ENCODE results near the gene IMPG2. TPM values are rescaled to one million over a fixed set of nuclear protein-coding genes. Genes with fewer than 3 reads are reported as not detected.

IMPG2 gene
- total RNA-seq, 1 donor: 0.36 TPM

DNA sequence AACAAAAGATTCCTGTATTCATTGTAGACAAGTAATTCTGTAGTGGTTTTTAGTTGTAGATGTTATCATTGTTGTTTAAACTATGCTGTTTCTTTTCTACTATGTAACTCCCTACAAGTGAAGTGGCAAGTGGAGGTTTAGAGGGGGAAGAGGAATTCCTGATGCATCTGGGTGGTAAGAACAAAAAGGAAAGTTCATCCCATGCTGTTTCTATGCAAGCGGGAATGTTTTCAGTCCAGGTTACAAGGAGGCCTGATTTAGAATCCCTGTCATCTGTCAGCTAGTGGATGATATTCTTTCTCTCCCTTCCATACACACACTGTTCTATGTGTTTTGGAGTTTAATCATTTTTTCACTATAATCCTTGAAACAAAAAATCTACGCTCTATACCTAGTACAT lies 67.4 kb downstream of the IMPG2 start:
- TF ChIP-seq, protein P1, sequence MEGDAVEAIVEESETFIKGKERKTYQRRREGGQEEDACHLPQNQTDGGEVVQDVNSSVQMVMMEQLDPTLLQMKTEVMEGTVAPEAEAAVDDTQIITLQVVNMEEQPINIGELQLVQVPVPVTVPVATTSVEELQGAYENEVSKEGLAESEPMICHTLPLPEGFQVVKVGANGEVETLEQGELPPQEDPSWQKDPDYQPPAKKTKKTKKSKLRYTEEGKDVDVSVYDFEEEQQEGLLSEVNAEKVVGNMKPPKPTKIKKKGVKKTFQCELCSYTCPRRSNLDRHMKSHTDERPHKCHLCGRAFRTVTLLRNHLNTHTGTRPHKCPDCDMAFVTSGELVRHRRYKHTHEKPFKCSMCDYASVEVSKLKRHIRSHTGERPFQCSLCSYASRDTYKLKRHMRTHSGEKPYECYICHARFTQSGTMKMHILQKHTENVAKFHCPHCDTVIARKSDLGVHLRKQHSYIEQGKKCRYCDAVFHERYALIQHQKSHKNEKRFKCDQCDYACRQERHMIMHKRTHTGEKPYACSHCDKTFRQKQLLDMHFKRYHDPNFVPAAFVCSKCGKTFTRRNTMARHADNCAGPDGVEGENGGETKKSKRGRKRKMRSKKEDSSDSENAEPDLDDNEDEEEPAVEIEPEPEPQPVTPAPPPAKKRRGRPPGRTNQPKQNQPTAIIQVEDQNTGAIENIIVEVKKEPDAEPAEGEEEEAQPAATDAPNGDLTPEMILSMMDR (IDR thresholded peaks at IDR 0.05; ENCODE audit: extremely low read depth, low read depth, low read length): no peak
- Histone ChIP-seq H3K27me3 (ENCODE audit: insufficient read depth, low read length) (no peaks in the 10 kb centered on the region), H4K20me1 (ENCODE audit: insufficient read depth, low read length) (no peaks in the 10 kb centered on the region), H3K4me3 (ENCODE audit: insufficient read depth, low read length) (no peak overlapping the region), H3K36me3 (ENCODE audit: insufficient read depth, low read length) (no peaks in the 10 kb centered on the region), H3K9me3 (ENCODE audit: low read depth, low read length) (no peaks in the 10 kb centered on the region), H3K27ac (ENCODE audit: low read depth, low read length) (no peak overlapping the region), H2AFZ (ENCODE audit: low read length) (no peak overlapping the region), H3K79me2 (ENCODE audit: insufficient read depth, low read length) (no peaks in the 10 kb centered on the region), H3K4me2 (ENCODE audit: insufficient read depth, low read length) (no peak overlapping the region), H3K4me1 (ENCODE audit: insufficient read depth, low read length) (no peaks in the 10 kb centered on the region)
- DNase-seq (ENCODE audit: insufficient read length, low spot score, missing footprints): no peak

DNA sequence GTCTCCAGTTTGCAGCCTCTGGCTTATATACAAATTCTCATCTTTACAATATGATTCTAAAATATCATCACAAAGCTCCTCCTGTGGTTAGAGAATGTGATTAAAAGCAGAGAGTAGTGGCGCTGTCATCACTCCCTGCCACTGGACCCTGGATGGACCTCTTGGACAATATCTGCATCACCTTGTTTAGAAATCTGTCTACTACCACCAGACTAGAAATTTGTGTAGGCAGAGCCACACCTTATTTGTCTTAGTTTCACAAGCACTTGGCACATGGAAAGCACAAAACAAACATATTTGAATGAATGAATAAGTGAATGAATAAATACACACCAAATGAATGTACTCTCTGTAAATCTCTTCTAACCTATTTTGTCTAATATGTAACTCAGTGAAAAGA lies 68.1 kb downstream of the IMPG2 start:
- TF ChIP-seq, protein P1 (IDR thresholded peaks at IDR 0.05; ENCODE audit: extremely low read depth, low read depth, low read length): no peak
- Histone ChIP-seq H3K27ac (ENCODE audit: low read depth, low read length) (no peak overlapping the region), H3K4me1 (ENCODE audit: insufficient read depth, low read length) (no peaks in the 10 kb centered on the region), H3K4me2 (ENCODE audit: insufficient read depth, low read length) (no peak overlapping the region), H3K27me3 (ENCODE audit: insufficient read depth, low read length) (no peaks in the 10 kb centered on the region), H4K20me1 (ENCODE audit: insufficient read depth, low read length) (no peaks in the 10 kb centered on the region), H2AFZ (ENCODE audit: low read length) (no peak overlapping the region), H3K36me3 (ENCODE audit: insufficient read depth, low read length) (no peaks in the 10 kb centered on the region), H3K9me3 (ENCODE audit: low read depth, low read length) (no peaks in the 10 kb centered on the region), H3K4me3 (ENCODE audit: insufficient read depth, low read length) (no peak overlapping the region), H3K79me2 (ENCODE audit: insufficient read depth, low read length) (no peaks in the 10 kb centered on the region)
- DNase-seq (ENCODE audit: insufficient read length, low spot score, missing footprints): no peak

DNA sequence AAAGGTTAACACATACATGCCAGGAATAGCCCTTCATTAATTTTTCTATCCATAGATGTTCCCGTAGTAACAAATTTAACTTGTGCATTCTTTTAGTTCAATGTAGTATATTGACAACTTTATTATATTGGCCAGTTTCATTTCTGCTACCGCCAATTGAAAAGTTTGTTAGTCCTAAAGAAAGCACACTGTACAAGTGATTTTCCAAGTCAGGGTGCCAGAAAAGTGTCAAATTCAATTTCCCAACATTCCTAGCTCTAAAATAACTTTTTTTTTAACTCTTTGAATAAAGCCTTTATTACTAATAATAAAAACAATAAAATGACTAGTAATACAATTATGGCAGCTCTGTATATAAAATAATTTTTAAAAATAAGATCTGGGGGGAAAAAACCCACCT lies 68.9 kb downstream of the IMPG2 start:
- Histone ChIP-seq H3K4me1 (ENCODE audit: insufficient read depth, low read length) (no peaks in the 10 kb centered on the region), H2AFZ (ENCODE audit: low read length) (no peak overlapping the region), H4K20me1 (ENCODE audit: insufficient read depth, low read length) (no peaks in the 10 kb centered on the region), H3K9me3 (ENCODE audit: low read depth, low read length) (no peaks in the 10 kb centered on the region), H3K36me3 (ENCODE audit: insufficient read depth, low read length) (no peaks in the 10 kb centered on the region), H3K4me2 (ENCODE audit: insufficient read depth, low read length) (no peak overlapping the region), H3K27ac (ENCODE audit: low read depth, low read length) (no peak overlapping the region), H3K4me3 (ENCODE audit: insufficient read depth, low read length) (no peak overlapping the region), H3K27me3 (ENCODE audit: insufficient read depth, low read length) (no peaks in the 10 kb centered on the region), H3K79me2 (ENCODE audit: insufficient read depth, low read length) (no peaks in the 10 kb centered on the region)
- no peak for DNase-seq (ENCODE audit: insufficient read length, low spot score, missing footprints)
- TF ChIP-seq, protein P1 (IDR thresholded peaks at IDR 0.05; ENCODE audit: extremely low read depth, low read depth, low read length): no peak

DNA sequence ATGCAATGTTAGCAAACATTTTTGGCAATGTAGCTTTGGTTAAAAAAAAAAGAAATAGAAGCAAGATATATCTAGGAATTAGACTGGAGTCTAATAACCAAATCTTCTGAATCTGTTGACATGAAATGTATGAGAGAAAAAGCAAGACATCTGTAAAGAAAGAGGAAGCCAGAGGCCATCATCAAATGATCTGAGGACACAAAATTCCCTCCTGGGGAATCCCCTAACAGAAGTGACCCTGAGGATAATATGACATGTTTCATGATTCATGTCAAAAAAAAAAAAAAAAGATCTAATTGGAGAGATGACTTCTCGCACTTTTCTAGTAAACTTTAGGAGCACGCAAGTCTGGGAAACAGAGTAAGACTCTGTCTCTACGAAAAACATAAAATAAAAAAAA lies 70.9 kb downstream of the IMPG2 start:
- Histone ChIP-seq H3K9me3 (ENCODE audit: low read depth, low read length) (no peaks in the 10 kb centered on the region), H3K4me2 (ENCODE audit: insufficient read depth, low read length) (no peak overlapping the region), H3K79me2 (ENCODE audit: insufficient read depth, low read length) (no peaks in the 10 kb centered on the region), H3K36me3 (ENCODE audit: insufficient read depth, low read length) (no peaks in the 10 kb centered on the region), H3K4me1 (ENCODE audit: insufficient read depth, low read length) (peaks cover under 1% of the 10 kb centered on the region), H3K27ac (ENCODE audit: low read depth, low read length) (no peak overlapping the region), H3K27me3 (ENCODE audit: insufficient read depth, low read length) (no peaks in the 10 kb centered on the region), H4K20me1 (ENCODE audit: insufficient read depth, low read length) (no peaks in the 10 kb centered on the region), H2AFZ (ENCODE audit: low read length) (no peak overlapping the region), H3K4me3 (ENCODE audit: insufficient read depth, low read length) (no peak overlapping the region)
- DNase-seq (ENCODE audit: insufficient read length, low spot score, missing footprints): no peak
- TF ChIP-seq, protein P1 (IDR thresholded peaks at IDR 0.05; ENCODE audit: extremely low read depth, low read depth, low read length): no peak
